ENCODE measurements around the gene CENPP.

DNA sequence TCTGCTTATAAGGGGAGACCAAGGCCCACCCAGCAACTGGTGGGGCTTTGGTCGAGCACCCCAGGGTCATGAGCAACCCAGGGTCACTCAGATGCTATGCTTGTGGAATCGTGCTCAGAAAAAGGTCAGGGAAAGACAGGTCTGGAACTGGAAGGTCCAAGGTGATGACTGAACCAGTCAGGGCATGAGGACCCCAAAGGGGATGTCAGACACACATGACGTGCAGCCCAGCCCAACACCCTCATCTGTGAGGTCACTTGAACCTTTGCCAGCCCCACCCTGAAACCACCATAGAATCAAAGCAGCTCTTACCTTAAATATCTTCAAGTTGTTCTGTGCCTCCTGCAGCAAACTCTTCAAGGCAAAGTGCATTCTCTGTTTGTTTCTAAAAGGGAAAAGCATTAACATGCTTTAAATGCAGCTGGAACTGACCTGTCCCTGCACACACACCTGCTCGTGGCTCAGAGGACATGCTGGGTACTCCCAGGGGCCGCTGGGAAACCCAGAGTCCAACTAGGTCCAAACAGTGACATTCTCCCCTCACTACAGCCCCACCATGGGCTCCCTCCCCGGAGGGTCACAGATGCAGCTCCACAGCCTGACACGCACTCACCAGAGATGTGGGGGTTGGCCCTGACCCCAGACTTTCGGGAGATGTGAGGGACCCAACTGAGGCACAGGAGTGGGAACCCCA lies 314.8 kb downstream of the CENPP start:
- TF ChIP-seq, protein P1, sequence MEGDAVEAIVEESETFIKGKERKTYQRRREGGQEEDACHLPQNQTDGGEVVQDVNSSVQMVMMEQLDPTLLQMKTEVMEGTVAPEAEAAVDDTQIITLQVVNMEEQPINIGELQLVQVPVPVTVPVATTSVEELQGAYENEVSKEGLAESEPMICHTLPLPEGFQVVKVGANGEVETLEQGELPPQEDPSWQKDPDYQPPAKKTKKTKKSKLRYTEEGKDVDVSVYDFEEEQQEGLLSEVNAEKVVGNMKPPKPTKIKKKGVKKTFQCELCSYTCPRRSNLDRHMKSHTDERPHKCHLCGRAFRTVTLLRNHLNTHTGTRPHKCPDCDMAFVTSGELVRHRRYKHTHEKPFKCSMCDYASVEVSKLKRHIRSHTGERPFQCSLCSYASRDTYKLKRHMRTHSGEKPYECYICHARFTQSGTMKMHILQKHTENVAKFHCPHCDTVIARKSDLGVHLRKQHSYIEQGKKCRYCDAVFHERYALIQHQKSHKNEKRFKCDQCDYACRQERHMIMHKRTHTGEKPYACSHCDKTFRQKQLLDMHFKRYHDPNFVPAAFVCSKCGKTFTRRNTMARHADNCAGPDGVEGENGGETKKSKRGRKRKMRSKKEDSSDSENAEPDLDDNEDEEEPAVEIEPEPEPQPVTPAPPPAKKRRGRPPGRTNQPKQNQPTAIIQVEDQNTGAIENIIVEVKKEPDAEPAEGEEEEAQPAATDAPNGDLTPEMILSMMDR (IDR thresholded peaks at IDR 0.05): no peak
- TF ChIP-seq POLR2A (IDR thresholded peaks at IDR 0.05): no peak

All from thyroid gland (tissue), 4 donors.